Hepatocyte (in vitro differentiated cells): ENCODE measurements around the gene TACR2. TPM values are rescaled to one million over a fixed set of nuclear protein-coding genes. Genes with fewer than 3 reads are reported as not detected.

Source experiments
- DNase-seq: peaks from one replicate; pipeline ENCODE4 v3.0.0-alpha.2; 2016; ENCODE audit warnings: low spot score
- H2AFZ ChIP-seq: fragments of 200-600 bp; sonication (generic); 2 replicates; pipeline ENCODE4 v1.6.0; 2016; ENCODE audit warnings: antibody characterized with exemption, mild to moderate bottlenecking
- H3K27ac ChIP-seq: fragments of 200-600 bp; sonication (generic); 2 replicates; pipeline ENCODE4 v1.5.1; 2016; ENCODE audit warnings: mild to moderate bottlenecking
- H3K27me3 ChIP-seq: fragments of 200-600 bp; sonication (generic); 2 replicates; pipeline ENCODE4 v1.6.1; 2016
- H3K36me3 ChIP-seq: fragments of 200-600 bp; sonication (generic); replicated peaks from 2 replicates; pipeline ENCODE4 v1.5.1; 2016; ENCODE audit warnings: low read depth; ENCODE audit not compliant: insufficient read depth
- H3K4me1 ChIP-seq: fragments of 200-600 bp; sonication (generic); 2 replicates; pipeline ENCODE4 v1.5.1; 2016; ENCODE audit warnings: mild to moderate bottlenecking, moderate library complexity; ENCODE audit not compliant: insufficient read depth
- H3K4me2 ChIP-seq: fragments of 200-600 bp; sonication (generic); 2 replicates; pipeline ENCODE4 v1.6.0; 2016
- H3K4me3 ChIP-seq: fragments of 200-600 bp; sonication (generic); 2 replicates; pipeline ENCODE4 v1.5.1; 2016; ENCODE audit warnings: mild to moderate bottlenecking
- H3K79me2 ChIP-seq: fragments of 200-600 bp; sonication (generic); 2 replicates; pipeline ENCODE4 v1.6.0; 2017; ENCODE audit warnings: mild to moderate bottlenecking
- H3K9me2 ChIP-seq: fragments of 200-600 bp; sonication (generic); replicated peaks from 2 replicates; pipeline ENCODE4 v1.6.0; 2017; ENCODE audit warnings: mild to moderate bottlenecking; ENCODE audit not compliant: insufficient read depth
- H3K9me3 ChIP-seq: fragments of 200-600 bp; sonication (generic); 2 replicates; pipeline ENCODE4 v1.5.1; 2016; ENCODE audit warnings: low read depth, mild to moderate bottlenecking
- H4K20me1 ChIP-seq: fragments of 200-600 bp; sonication (generic); 2 replicates; pipeline ENCODE4 v1.6.0; 2016; ENCODE audit warnings: mild to moderate bottlenecking; ENCODE audit not compliant: insufficient read depth, poor library complexity, severe bottlenecking
- CTCF ChIP-seq: fragments of 200-600 bp; sonication (generic); IDR thresholded peaks from 2 replicates; pipeline ENCODE4 v1.5.1; 2016; ENCODE audit warnings: antibody characterized with exemption, mild to moderate bottlenecking; ENCODE audit not compliant: poor library complexity
- EZH2 ChIP-seq: fragments of 200-600 bp; sonication (generic); IDR thresholded peaks from 2 replicates; pipeline ENCODE4 v1.6.1; 2016; ENCODE audit warnings: antibody characterized with exemption, mild to moderate bottlenecking, borderline replicate concordance
- EZH2phosphoT487 ChIP-seq: fragments of 200-600 bp; sonication (generic); IDR thresholded peaks from one replicate; pipeline ENCODE4 v1.6.1; 2018; ENCODE audit warnings: antibody characterized with exemption, mild to moderate bottlenecking, low read depth, moderate library complexity; ENCODE audit not compliant: unreplicated experiment, severe bottlenecking
- WGBS: methylation state at CpG from one replicate; pipeline ENCODE4 v1.1.6; 2016; ENCODE audit warnings: low lambda C conversion rate; ENCODE audit errors: missing lambda C conversion rate; 5-methylcytosine and 5-hydroxymethylcytosine counted together
- polyA plus RNA-seq: library from polyadenylated mRNA; unstranded; fragments of >200 nt; fragmentation: Nextera tagmentation; extraction: Ambion mirVana; gene quantifications from 2 replicates; pipeline ENCODE4 v1.2.1, GENCODE V29; 2016
- total RNA-seq: library from RNA; depleted of rRNA; stranded (reverse); fragments of >200 nt; gene quantifications from 2 replicates; pipeline ENCODE4 v1.2.3, GENCODE V29; 2014

The TACR2 gene
- total and polyA plus RNA-seq, 2 experiments from 2014 or later: 0.07 TPM; not detected in 1

GRCh38 chr10:69400936-69401335 is 15.8 kb downstream of the TACR2 start:
- no peak for TF ChIP-seq CTCF
- no peak for TF ChIP-seq EZH2phosphoT487
- no peak for TF ChIP-seq EZH2
- 94% methylated on average over 23 of the region's 23 CpGs for WGBS
- no peaks in the 10 kb centered on the region for H3K36me3 ChIP-seq
- no peak for DNase-seq
- H3K4me1 ChIP-seq: no peaks in the 10 kb centered on the region
- H3K27ac ChIP-seq: no peak overlapping the region
- H3K4me2 ChIP-seq: no peak overlapping the region
- H3K9me3 ChIP-seq: no peaks in the 10 kb centered on the region
- no peak overlapping the region for H3K4me3 ChIP-seq
- no peaks in the 10 kb centered on the region for H3K79me2 ChIP-seq
- H3K27me3 ChIP-seq: no peaks in the 10 kb centered on the region
- no peak overlapping the region for H2AFZ ChIP-seq
- H4K20me1 ChIP-seq: no peaks in the 10 kb centered on the region
- H3K9me2 ChIP-seq: no peaks in the 10 kb centered on the region

- Histone ChIP-seq H3K4me2 (no peak overlapping the region), H4K20me1 (no peaks in the 10 kb centered on the region), H3K9me3 (no peaks in the 10 kb centered on the region), H3K4me1 (no peaks in the 10 kb centered on the region), H3K79me2 (no peaks in the 10 kb centered on the region), H3K9me2 (no peaks in the 10 kb centered on the region), H3K27me3 (no peaks in the 10 kb centered on the region), H2AFZ (no peak overlapping the region), H3K27ac (no peak overlapping the region), H3K4me3 (no peak overlapping the region), H3K36me3 (no peaks in the 10 kb centered on the region)
- WGBS: 97% methylated on average over 16 of the region's 16 CpGs
- TF ChIP-seq EZH2 (no peak), EZH2phosphoT487 (no peak)
- DNase-seq: no peak
These were observed 18.3 kb downstream of the TACR2 start for GRCh38 chr10:69398466-69398865.

- Histone ChIP-seq H3K4me2 (no peak overlapping the region), H3K79me2 (no peaks in the 10 kb centered on the region), H4K20me1 (no peaks in the 10 kb centered on the region), H3K9me3 (no peaks in the 10 kb centered on the region), H3K4me3 (no peak overlapping the region), H3K27me3 (no peaks in the 10 kb centered on the region), H3K4me1 (no peaks in the 10 kb centered on the region), H3K36me3 (no peaks in the 10 kb centered on the region), H3K9me2 (no peaks in the 10 kb centered on the region), H3K27ac (no peak overlapping the region), H2AFZ (no peak overlapping the region)
- no peak for DNase-seq
- WGBS: 60% methylated on average over 1 of the region's 1 CpG
- no peak for TF ChIP-seq EZH2
- TF ChIP-seq EZH2phosphoT487: no peak
- TF ChIP-seq CTCF: no peak
These were observed 18.7 kb downstream of the TACR2 start for GRCh38 chr10:69397972-69398371.

- no peak for DNase-seq
- Histone ChIP-seq H3K4me1 (no peaks in the 10 kb centered on the region), H2AFZ (no peak overlapping the region), H3K36me3 (no peaks in the 10 kb centered on the region), H3K27ac (no peak overlapping the region), H3K9me3 (no peaks in the 10 kb centered on the region), H3K9me2 (no peaks in the 10 kb centered on the region), H3K79me2 (no peaks in the 10 kb centered on the region), H4K20me1 (no peaks in the 10 kb centered on the region), H3K4me3 (no peak overlapping the region), H3K27me3 (no peaks in the 10 kb centered on the region), H3K4me2 (no peak overlapping the region)
- TF ChIP-seq EZH2phosphoT487 (no peak), CTCF (no peak), EZH2 (no peak)
- 86% methylated on average over 1 of the region's 1 CpG for WGBS
These were observed 22.7 kb downstream of the TACR2 start for GRCh38 chr10:69394020-69394419.
